Measurements from ENCODE around the gene RNF2. TPM values are rescaled to one million over a fixed set of nuclear protein-coding genes. Genes with fewer than 3 reads are reported as not detected.

Gene RNF2
- polyA plus RNA-seq, 3 donors, result 15.5 to 25.2 (median 19.3) TPM

GRCh38 chr1:185096531-185096930 lies 51.2 kb downstream of the RNF2 start:
- no peaks in the 10 kb centered on the region for H3K27me3 ChIP-seq (ENCODE audit: control insufficient read depth in 2 of 2, insufficient read depth in 2 of 2, low read length in 2 of 2)
- Mint-ChIP-seq H3K36me3 (peaks cover 72 to 85% of the 10 kb centered on the region in 2 donors), H3K4me3 (no peak overlapping the region), H3K27me3 (ENCODE audit: low read depth in 3 of 3) (no peaks in the 10 kb centered on the region), H3K9me3 (no peaks in the 10 kb centered on the region), H3K4me1 (no peaks in the 10 kb centered on the region), H3K27ac (no peak overlapping the region)
- H3K9me3 ChIP-seq (replicated peaks in 1 of 2; ENCODE audit: control insufficient read depth in 1 of 2, insufficient read depth in 1 of 2, low read length in 2 of 2), result no peaks in the 10 kb centered on the region
- no peaks in the 10 kb centered on the region for H4K20me1 ChIP-seq (ENCODE audit: insufficient read depth, low read length)
- no peak overlapping the region for H3K27ac ChIP-seq (ENCODE audit: low read depth in 1 of 2, low read length in 2 of 2)
- H3K4me1 ChIP-seq (ENCODE audit: control insufficient read depth in 1 of 2, insufficient read depth in 2 of 2, low read length in 2 of 2), result no peaks in the 10 kb centered on the region
- peaks cover 63 to 92% of the 10 kb centered on the region in 2 donors for H3K36me3 ChIP-seq (replicated peaks in 1 of 2; ENCODE audit: control insufficient read depth in 1 of 2, insufficient read depth in 2 of 2, low read length in 2 of 2)
- no peak overlapping the region for H2AFZ ChIP-seq (ENCODE audit: insufficient read depth, low read depth, low read length, poor library complexity, severe bottlenecking)
- WGBS (ENCODE audit: insufficient coverage), result no CpG with 5 or more reads among the region's 2 CpGs
- intact Hi-C loops (cut with micrococcal nuclease), result no loop called here
- H3K4me2 ChIP-seq (replicated peaks; ENCODE audit: extremely low read depth, low read length, poor library complexity, severe bottlenecking), result no peak overlapping the region
- H3K79me2 ChIP-seq (ENCODE audit: insufficient read depth, low read length), result no peaks in the 10 kb centered on the region
- no peak overlapping the region for H3K9ac ChIP-seq (ENCODE audit: insufficient read depth, low read length, poor library complexity, severe bottlenecking)
- H3K4me3 ChIP-seq (replicated peaks in 1 of 3; ENCODE audit: low read depth in 2 of 3, low read length in 3 of 3), result no peak overlapping the region
- no peak for TF ChIP-seq CTCF (IDR thresholded peaks at IDR 0.05)
- DNase-seq, result no peak

- H3K4me2 ChIP-seq (replicated peaks; ENCODE audit: extremely low read depth, low read length, poor library complexity, severe bottlenecking), result no peak overlapping the region
- no peak overlapping the region for H3K27ac ChIP-seq (ENCODE audit: low read depth in 1 of 2, low read length in 2 of 2)
- DNase-seq, result no peak
- peaks cover 35 to 55% of the 10 kb centered on the region in 2 donors for H3K36me3 ChIP-seq (replicated peaks in 1 of 2; ENCODE audit: control insufficient read depth in 1 of 2, insufficient read depth in 2 of 2, low read length in 2 of 2)
- TF ChIP-seq CTCF (IDR thresholded peaks at IDR 0.05), result no peak
- Mint-ChIP-seq H3K4me3 (no peak overlapping the region), H3K9me3 (peaks cover 15 to 26% (median 22%) of the 10 kb centered on the region in 7 donors), H3K4me1 (no peaks in the 10 kb centered on the region), H3K27me3 (ENCODE audit: low read depth in 3 of 3) (peaks cover 0 to 3% (median 1%) of the 10 kb centered on the region in 3 donors), H3K36me3 (peaks cover 49% of the 10 kb centered on the region in 2 donors), H3K27ac (peak overlapping the region in 2 of 7 donors; percentile 45 to 46)
- no peak overlapping the region for H2AFZ ChIP-seq (ENCODE audit: insufficient read depth, low read depth, low read length, poor library complexity, severe bottlenecking)
- H3K4me1 ChIP-seq (ENCODE audit: control insufficient read depth in 1 of 2, insufficient read depth in 2 of 2, low read length in 2 of 2), result no peaks in the 10 kb centered on the region
- 96% methylated on average over 3 of the region's 3 CpGs for WGBS (ENCODE audit: insufficient coverage)
- H3K79me2 ChIP-seq (ENCODE audit: insufficient read depth, low read length), result no peaks in the 10 kb centered on the region
- peaks cover 13 to 14% of the 10 kb centered on the region in 2 donors for H3K9me3 ChIP-seq (replicated peaks in 1 of 2; ENCODE audit: control insufficient read depth in 1 of 2, insufficient read depth in 1 of 2, low read length in 2 of 2)
- H4K20me1 ChIP-seq (ENCODE audit: insufficient read depth, low read length), result no peaks in the 10 kb centered on the region
- no peak overlapping the region for H3K9ac ChIP-seq (ENCODE audit: insufficient read depth, low read length, poor library complexity, severe bottlenecking)
- intact Hi-C loops (cut with micrococcal nuclease), result no loop called here
- no peak overlapping the region for H3K4me3 ChIP-seq (replicated peaks in 1 of 3; ENCODE audit: low read depth in 2 of 3, low read length in 3 of 3)
- no peaks in the 10 kb centered on the region for H3K27me3 ChIP-seq (ENCODE audit: control insufficient read depth in 2 of 2, insufficient read depth in 2 of 2, low read length in 2 of 2)
Observed at GRCh38 chr1:185104083-185104482, 58.7 kb downstream of the RNF2 start.
